CD4-positive, alpha-beta T cell treated with Interleukin-15 for 1 hour (primary cell): ENCODE measurements around the gene YLPM1.
"Not testable (repeated sequence)": the region's sequence is repeated elsewhere in the genome, so short reads cannot be mapped to it uniquely, and the experiment has no call there.

Experiments
- DNase-seq: peaks from one replicate; pipeline ENCODE4 v3.0.0-alpha.2; 2020

The YLPM1 gene, protein sequence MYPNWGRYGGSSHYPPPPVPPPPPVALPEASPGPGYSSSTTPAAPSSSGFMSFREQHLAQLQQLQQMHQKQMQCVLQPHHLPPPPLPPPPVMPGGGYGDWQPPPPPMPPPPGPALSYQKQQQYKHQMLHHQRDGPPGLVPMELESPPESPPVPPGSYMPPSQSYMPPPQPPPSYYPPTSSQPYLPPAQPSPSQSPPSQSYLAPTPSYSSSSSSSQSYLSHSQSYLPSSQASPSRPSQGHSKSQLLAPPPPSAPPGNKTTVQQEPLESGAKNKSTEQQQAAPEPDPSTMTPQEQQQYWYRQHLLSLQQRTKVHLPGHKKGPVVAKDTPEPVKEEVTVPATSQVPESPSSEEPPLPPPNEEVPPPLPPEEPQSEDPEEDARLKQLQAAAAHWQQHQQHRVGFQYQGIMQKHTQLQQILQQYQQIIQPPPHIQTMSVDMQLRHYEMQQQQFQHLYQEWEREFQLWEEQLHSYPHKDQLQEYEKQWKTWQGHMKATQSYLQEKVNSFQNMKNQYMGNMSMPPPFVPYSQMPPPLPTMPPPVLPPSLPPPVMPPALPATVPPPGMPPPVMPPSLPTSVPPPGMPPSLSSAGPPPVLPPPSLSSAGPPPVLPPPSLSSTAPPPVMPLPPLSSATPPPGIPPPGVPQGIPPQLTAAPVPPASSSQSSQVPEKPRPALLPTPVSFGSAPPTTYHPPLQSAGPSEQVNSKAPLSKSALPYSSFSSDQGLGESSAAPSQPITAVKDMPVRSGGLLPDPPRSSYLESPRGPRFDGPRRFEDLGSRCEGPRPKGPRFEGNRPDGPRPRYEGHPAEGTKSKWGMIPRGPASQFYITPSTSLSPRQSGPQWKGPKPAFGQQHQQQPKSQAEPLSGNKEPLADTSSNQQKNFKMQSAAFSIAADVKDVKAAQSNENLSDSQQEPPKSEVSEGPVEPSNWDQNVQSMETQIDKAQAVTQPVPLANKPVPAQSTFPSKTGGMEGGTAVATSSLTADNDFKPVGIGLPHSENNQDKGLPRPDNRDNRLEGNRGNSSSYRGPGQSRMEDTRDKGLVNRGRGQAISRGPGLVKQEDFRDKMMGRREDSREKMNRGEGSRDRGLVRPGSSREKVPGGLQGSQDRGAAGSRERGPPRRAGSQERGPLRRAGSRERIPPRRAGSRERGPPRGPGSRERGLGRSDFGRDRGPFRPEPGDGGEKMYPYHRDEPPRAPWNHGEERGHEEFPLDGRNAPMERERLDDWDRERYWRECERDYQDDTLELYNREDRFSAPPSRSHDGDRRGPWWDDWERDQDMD (N-terminal part only)

DNA sequence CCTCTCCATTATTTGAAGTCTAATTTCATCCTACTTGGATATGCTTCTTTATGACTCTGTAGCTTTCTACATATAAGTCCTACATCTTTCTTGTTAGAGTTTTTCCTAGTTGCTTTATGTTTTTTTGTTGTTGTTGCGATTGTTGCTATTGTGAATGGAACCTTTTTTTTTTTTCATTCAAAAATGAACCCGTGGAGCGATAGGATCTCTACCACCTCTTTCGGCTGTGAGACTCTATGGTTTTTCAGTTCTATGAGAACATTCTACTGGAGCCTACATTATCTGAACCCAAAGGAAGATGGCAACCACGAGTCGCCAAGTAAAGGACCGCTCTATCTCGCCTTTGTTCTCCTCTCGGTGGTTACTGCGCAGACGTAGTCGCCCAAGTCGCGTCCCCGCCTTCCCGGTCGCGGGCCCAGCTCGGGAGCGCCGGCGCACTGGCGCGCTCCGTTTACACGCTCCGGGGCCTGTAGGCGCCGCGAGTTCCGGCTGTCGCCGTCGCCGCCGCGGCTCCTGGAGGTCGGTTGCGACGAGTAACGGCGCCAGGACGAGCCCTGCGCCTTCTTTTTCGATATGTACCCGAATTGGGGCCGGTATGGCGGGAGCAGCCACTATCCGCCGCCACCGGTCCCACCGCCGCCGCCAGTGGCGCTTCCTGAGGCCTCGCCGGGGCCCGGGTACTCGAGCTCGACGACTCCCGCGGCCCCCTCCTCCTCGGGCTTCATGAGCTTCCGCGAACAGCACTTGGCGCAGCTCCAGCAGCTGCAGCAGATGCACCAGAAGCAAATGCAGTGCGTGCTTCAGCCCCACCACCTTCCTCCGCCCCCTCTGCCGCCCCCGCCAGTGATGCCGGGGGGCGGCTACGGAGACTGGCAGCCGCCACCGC lies at the start of gene YLPM1:
Gene YLPM1 (plus strand): TSS at position 400 of the 886 bp plus-strand sequence. CDS start 174 bp downstream, at position 574.
- peak; percentile 94 for DNase-seq

DNA sequence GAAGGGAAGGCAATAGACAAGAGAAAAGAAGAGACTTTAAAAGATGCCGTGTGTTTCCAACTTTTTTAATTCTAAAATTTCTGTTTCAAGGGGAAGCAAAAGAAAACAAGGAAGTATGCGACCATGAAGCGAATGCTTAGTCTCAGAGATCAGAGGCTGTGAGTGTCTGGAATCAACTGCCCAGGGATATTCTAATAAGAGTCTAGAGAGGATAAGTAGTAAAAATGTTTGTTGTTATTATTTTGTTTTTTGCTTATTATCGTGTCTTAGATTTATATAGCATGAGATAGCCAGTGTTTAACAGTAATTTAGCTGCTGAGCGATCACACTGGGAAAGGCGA lies 49.8 kb upstream of the YLPM1 start:
- DNase-seq: no peak

DNA sequence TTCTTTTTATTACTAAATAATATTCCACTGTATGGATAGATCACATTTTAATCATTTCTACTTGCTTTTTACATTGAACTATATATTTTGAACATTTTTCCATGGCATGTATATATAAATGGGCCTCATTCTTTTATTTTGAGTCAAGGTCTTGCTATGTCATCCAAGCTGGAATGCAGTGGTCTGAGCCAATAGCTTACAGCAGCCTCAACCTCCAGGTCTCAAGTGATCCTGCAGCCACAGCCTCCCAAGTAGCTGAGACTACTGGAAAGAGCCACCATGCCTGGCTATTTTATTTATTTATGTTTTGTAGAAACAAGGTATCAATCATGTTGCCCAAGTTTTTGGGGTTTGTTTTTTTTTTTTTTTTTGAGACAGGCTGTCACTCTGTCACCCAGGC lies 42.6 kb upstream of the YLPM1 start:
- no peak for DNase-seq

DNA sequence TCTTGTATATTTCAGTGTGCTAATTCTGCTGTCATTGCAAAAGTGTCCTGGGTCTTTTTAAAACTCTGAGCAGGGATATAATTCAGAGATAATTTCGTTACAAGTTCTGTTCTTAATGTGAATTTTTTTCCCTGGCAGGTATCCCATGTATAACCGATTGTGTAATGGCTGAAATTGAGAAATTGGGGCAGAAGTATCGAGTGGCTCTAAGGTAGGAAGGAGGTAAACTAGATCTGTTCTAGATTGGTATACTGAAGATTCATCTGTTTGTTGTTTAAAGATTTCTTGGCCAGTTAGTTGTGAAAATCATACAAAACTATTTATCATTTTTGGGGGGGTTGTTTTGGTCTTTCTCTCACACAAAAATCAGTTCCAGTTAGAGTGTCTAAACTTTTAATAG lies 40.0 kb upstream of the YLPM1 start:
- DNase-seq: no peak

DNA sequence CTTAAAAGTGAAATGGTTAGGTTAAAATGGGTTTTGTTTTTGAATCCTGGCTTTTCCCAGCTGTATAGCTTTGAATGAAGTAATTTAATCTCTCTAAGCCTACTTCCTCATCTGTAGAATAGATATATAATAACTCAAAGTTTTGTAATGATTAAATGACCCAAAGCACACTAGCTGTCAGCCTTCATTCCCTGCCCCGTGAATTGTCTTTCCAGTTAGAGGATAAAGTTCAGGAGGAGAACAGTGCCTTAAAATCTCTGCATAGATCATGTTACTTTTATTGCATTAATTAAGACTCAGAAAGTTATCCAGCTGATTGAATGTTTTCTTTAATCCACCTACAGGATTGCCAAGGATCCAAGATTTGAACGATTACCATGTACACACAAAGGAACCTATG lies 30.7 kb upstream of the YLPM1 start:
- DNase-seq: no peak

DNA sequence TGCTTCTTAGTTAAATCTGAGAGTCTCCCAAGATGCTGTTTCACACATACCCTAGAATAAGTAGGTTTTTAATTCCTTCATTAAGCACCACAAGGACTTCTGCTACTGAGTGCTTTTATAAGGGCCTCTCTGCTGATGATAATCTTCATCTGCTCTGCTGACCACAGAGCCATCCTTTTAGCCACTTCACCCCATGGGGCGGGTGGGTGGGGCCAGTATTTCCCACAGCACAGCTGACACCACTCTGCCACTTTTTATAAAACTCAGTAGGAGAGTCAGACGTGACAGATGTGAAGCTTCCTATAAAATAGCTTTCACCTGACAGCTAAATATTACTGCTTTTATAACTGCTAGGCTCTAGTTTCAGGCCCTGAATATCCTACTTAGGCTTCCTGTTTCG lies 29.9 kb upstream of the YLPM1 start:
- no peak for DNase-seq

DNA sequence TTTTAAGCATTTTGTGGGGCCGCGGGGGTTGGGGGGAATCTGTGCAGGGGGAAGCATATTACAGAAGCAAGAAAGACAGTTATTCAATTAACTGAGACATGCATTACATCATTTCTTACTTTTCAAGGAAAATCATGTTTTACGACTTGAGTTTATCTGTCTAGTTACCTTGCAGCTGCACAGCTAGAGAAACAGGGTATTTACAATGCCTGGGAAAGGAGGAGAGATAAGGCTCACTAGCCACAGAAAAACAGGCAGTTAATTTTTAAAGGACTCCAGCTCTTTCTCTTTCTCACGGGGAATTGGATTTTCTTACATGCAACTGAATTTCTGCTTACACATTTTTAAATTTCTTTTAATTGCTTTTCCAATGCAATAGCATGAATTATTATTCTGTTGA lies 28.0 kb upstream of the YLPM1 start:
- DNase-seq: no peak

DNA sequence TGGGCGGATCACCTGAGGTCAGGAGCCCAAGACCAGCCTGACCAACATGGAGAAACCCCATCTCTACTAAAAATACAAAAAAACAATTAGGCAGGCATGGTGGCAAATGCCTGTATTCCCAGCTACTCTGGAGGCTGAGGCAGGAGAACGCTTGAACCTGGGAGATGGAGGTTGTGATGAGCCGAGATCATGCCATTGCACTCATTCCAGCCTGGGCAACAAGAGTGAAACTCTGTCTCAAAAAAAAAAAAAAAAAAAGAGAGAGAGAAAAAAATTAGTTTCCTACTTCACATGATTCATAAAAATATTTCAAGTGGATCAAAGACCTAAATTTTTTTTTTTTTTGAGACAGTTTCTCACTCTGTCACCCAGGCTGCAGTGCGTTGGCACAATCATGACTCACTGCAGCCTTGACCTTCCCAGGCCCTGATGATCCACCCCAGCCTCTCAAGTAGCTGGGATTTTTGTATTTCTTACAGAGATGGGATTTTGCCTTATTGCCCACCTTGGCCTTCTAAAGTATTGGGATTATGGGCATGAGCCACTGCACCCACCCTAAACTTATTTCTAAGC lies 25.3 kb upstream of the YLPM1 start:
- DNase-seq: no peak

DNA sequence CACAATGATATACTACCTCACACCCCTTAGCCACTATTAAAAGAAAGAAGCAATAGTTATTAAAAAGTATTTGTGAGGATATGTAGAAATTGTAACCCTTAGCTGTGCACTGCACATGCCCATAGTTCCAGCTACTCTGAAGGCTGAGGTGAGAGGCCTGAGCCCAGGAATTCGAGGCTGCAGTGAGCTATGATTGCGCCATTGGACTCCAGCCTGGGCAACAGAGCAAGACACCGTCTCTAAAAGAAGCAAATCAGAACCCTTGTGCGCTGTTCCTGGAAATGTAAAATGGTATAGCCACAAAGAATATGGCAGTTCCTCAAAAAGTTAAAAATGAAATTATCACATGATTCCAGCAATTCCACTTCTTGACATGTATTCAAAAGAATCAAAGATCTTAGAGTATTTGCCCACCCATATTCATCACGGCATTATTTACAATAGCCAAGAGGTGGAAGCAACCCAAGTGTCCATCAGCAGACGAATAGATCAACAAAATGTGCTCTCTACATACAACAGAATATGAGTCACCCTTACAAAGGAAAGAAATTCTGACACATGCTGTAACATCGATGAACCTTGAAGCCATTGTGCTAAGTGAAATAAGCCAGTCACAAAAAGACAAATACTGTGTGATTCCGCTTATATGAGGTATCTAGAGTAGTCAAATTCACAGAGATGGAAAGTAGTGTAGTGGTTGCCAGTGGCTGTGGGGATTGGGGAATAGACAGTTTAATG lies 23.7 kb upstream of the YLPM1 start:
- DNase-seq: no peak

DNA sequence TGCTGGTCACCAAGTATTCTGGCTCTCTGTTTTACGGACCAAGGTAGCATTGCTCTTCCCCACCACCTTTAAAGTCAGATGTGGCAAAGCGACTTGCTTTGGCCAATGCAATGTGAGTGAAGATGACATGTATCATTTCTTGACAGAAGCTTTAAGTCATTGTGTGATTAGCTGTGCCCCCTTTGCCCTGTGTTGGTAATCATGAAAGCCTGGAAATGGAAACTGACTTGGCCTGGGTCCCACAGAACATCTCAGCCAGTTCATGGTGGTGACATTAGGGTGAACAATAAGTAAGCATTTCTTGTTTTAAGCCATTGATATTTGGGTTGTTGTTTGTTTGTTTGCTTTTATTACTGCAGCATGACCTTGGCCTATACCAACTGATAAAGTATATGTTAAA lies 15.9 kb upstream of the YLPM1 start:
- DNase-seq: no peak

DNA sequence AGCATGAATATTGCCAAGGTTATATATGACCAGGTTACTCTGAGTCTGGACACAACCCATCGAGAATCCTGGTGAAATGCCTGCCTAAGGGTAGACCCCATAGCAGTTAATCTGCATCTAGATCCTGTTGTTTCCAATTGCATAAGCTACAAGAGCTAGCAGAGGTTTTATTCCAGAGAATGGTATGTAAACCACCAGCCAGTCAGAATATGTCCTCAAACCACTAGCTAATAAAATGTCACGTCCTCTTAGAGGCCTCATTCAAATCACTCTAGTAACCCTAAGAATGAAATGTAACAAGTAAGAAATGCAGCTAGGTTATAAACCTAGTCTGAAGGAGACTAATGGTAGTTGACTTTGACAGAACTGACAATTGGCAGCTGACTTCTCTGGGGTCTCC lies 9.0 kb upstream of the YLPM1 start:
- no peak for DNase-seq

DNA sequence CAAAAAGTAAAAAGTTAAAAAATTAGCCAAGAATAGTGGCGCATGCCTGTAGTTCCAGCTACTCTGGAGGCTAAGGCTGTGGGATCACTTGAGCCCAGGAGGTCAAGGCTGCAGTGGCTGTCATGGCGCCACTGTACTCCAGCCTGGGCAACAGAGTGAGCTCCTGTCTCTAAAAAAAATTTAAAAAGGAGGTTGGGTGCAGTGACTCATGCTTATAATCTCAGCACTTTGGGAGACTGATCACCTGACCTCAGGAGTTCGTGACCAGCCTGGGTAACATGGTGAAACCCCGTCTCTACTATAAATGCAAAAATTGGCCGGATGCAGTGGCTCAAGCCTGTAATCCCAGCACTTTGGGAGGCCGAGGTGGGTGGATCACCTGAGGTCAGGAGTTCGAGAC lies 8.2 kb upstream of the YLPM1 start:
- no peak for DNase-seq

DNA sequence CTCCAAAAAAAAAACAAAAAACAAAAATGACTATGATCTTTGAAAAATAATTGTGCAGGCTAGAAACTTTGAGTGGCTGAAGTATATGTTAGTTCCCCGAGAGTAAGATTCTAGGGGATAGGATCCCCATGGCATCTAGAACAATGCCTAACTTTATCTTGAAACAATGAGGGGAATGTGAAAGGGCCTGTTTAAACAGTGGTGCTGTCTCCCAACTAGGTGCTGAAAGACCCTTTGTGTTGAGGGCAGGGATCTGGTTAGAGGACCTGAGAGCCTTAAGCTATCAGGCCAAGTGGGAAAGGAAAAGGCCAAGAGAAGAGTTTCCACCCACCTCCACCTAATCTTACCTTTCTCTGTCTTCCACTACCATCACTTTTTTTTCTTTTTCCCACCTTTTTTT lies 6.8 kb upstream of the YLPM1 start:
- DNase-seq: no peak

DNA sequence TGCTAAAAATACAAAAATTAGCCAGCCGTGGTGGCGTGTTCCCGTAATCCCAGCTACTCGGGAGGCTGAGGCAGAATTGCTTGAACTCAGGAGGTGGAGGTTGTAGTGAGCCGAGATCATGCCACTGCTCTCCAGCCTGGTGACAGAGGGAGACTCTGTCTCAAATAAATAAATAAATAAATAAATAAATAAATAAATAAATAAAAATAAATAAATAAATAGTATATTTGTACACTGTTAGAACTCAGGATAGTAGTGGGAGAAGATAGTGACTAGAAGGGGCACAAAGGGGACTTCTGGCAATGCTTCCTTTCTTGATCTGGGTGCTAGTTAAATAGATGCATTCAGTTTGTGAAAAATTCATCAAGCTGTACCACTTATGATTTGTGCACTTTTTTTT lies 4.6 kb upstream of the YLPM1 start:
- not testable (repeated sequence) for DNase-seq

DNA sequence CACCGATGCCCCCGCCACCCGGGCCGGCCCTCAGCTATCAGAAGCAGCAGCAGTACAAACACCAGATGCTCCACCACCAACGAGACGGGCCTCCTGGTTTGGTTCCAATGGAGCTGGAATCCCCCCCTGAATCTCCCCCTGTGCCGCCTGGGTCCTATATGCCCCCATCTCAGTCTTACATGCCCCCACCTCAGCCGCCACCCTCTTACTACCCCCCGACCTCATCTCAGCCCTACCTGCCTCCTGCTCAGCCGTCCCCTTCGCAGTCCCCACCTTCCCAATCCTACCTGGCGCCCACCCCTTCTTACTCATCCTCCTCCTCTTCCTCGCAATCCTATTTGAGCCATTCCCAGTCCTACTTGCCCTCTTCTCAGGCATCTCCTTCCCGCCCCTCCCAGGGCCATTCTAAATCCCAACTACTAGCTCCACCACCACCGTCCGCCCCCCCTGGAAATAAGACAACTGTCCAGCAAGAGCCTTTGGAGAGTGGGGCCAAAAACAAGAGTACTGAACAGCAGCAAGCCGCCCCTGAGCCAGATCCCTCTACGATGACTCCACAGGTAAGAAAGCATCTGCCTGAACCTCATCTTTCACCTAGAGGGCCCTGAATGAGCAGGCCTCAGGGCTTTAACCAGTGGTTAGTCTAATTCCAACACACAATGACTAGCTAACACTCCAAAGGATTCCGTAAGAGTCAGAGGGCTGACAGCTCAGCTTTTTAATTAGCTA lies 851 bp downstream of the YLPM1 start:
- DNase-seq: no peak

DNA sequence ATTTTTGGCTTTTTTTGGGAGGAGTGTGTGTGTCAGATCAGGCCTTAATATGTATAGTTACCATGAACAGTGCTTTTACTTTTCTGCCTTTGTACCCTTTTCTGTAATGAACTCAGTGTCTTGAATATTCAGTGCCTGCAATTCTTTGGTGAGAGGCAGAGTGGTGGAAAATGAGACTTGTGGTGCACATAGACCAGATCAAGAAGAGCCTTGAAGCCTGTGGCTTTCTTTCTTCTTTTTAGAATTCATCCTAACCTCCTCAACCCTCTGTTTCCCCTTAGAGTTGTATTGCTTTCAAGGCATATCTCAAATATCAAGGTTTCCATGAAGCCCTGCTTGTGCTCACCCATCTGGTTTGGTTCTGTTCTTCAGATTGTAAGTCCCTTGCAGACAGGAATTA lies 2.6 kb downstream of the YLPM1 start:
- no peak for DNase-seq

DNA sequence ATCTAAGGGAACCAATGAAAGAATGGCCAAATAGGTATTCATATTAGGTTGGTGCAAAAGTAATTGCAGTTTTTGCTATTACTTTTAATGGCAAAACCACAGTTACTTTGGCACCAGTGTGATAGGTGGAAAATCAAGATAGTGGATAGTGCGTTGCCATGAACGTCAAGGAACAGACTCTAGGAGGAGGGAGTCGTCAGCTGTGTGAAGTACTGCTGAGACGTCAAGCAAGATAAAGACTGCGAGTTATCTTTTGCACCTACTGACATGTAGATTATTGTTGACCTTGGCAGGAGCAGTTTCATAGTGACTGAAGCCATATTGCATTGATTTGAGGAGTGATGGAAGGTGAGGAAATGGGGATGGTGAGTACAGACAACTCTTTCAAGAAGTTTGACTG lies 8.3 kb downstream of the YLPM1 start:
- no peak for DNase-seq

DNA sequence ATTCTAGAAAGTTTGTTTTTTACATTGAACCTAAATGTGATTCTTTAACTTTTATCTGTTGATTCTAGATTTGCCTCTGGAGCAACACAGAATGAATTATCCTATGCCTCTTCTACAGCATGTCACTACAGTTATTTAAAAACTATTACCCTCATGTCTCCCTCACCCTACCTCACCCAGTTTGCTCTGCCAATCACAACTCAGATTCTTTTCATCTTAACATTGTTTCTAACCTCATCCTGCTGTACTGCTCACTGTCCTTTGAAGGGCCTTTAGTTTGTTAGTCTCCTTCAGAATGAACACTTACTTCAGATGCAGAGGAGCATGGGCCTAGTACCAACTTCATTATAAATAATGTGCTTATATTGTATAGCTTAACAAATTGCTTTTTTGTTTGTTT lies 21.5 kb downstream of the YLPM1 start:
- DNase-seq: no peak

DNA sequence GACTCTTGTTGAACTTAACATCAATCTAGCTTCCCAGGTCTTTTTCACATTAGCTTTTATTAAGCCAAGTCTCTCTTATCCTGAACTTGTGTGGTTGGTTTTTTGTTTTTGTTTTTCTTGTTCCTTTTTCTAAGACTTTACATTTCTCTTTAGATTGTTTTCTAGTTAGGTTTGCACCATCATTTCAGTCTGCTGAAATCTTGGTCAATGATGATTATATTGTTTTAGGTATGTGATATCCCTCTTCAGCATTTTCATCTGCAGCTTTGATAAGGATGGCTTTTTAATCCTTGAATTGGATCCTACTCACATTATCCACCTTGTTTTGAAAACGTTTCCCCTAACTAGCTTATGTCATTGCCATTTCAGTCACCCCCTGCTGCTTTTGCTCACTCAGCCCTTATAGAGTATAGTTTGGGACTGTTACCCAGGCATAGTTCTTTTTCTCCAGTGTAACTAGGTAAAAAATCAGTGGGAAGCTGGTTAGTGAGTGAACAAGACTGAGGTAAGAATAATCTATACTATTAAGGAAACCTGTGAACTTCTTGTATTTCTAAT lies 22.0 kb downstream of the YLPM1 start:
- no peak for DNase-seq

DNA sequence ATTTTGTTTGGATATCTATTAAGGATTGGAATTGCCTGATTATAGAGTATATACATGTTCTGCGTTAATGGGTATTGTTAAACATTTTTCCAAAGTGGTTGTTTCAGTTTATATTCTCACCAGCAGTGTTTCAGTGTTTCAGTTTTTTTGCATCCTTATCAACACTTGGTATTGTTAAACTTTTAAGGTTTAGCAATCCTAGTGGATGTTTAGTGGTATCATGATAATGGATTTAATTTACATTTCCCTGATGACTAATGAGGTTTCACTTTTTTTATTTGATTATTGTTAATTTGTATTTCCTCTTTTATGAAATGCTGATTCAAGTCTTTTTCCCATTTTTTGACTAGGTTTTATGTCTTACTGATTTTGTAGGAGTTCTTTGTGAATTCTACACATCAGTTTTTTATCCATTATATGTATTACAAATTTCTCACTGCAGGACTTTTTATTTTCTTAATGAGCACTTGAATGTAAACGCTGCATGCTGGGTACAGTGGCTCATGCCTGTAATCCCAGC lies 23.7 kb downstream of the YLPM1 start:
- DNase-seq: no peak
